ENCODE data around the gene KRT24. TPM values are rescaled to one million over a fixed set of nuclear protein-coding genes. Genes with fewer than 3 reads are reported as not detected.

Gene KRT24
- total RNA-seq, 4 donors from 2014 or later: 0.64 to 13.5 (median 4.9) TPM; not detected in 1

DNA sequence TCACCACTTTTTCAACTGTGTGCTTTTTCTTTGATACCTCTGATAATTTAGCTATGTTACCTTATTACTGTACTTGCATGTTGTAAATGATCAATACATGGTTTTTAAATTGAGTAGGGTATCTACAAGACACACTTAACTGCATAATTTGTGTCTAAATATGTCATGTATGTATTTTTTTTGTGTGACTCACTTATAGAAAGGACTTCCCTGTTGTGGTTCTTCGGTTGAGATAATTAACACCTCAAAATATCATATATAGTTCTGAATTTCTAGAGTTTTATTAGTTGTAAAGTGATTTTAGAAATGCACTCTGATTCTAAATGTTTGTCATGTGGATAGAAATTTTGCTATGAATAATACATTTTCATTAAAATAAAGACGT lies 24.0 kb downstream of the KRT24 start:
- TF ChIP-seq, protein P1, sequence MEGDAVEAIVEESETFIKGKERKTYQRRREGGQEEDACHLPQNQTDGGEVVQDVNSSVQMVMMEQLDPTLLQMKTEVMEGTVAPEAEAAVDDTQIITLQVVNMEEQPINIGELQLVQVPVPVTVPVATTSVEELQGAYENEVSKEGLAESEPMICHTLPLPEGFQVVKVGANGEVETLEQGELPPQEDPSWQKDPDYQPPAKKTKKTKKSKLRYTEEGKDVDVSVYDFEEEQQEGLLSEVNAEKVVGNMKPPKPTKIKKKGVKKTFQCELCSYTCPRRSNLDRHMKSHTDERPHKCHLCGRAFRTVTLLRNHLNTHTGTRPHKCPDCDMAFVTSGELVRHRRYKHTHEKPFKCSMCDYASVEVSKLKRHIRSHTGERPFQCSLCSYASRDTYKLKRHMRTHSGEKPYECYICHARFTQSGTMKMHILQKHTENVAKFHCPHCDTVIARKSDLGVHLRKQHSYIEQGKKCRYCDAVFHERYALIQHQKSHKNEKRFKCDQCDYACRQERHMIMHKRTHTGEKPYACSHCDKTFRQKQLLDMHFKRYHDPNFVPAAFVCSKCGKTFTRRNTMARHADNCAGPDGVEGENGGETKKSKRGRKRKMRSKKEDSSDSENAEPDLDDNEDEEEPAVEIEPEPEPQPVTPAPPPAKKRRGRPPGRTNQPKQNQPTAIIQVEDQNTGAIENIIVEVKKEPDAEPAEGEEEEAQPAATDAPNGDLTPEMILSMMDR (IDR thresholded peaks at IDR 0.05): no peak
- TF ChIP-seq POLR2AphosphoS5 (IDR thresholded peaks at IDR 0.05) (no peak), POLR2A (IDR thresholded peaks at IDR 0.05) (no peak), EP300 (IDR thresholded peaks at IDR 0.05; ENCODE audit: low read depth) (no peak)
- in situ Hi-C loops (cut with MboI; ENCODE audit: low pct_ligation_motif_present in 1 of 4, low pct_unique_long_range_greater_than_20kb in 1 of 4, low sequenced_read_pairs in 3 of 4): no loop called here
- 50 to 73% methylated on average over 2 of the region's 2 CpGs for WGBS, 2 donors (ENCODE audit: low coverage in 1 of 2)
- no peaks in the 10 kb centered on the region for H3K36me3 ChIP-seq
- no peaks in the 10 kb centered on the region for H3K9me3 ChIP-seq
- DNase-seq: no peak
- peaks cover 64% of the 10 kb centered on the region for H3K27me3 ChIP-seq
- intact Hi-C loops (cut with DNase I; ENCODE audit: low total_unique reads): no loop called here
- no peak overlapping the region for H3K4me3 ChIP-seq
- H3K4me1 ChIP-seq: no peaks in the 10 kb centered on the region
- H3K27ac ChIP-seq: no peak overlapping the region

DNA sequence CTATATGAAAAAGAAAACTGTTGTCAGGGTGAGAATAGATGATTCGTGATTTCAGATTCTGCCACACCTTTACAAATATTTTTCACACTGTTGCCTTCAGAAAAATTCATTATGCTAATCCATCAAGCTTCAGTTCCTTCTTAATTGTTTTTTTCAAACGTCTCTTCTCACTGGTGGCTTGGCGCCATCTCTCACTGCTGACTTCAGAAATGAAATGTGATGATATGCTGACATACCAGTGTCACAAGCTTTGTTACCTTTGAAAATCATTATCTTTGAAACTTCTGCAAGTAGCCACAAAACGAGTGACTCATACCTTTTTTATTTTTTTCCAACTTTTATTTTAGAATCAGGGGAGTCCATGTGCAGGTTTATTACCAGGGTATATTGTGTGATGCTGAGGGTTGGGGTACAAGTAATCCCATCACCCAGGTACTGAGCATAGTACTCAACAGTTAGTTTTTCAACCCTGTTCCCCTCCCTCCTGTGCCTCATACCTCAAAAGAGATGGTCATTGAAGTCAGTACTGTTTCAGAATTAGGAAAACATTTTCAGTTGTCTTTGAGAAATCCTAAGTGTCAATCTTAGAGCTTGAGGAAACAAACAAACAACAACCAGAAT lies 24.5 kb downstream of the KRT24 start:
- Histone ChIP-seq H3K27me3 (peaks cover 67% of the 10 kb centered on the region), H3K27ac (no peak overlapping the region), H3K36me3 (no peaks in the 10 kb centered on the region), H3K9me3 (no peaks in the 10 kb centered on the region), H3K4me1 (no peaks in the 10 kb centered on the region), H3K4me3 (no peak overlapping the region)
- WGBS, 2 donors (ENCODE audit: low coverage in 1 of 2): 41 to 47% methylated on average over 4 of the region's 4 CpGs
- TF ChIP-seq POLR2A (IDR thresholded peaks at IDR 0.05) (no peak), EP300 (IDR thresholded peaks at IDR 0.05; ENCODE audit: low read depth) (no peak), POLR2AphosphoS5 (IDR thresholded peaks at IDR 0.05) (no peak)
- TF ChIP-seq, protein P1 (IDR thresholded peaks at IDR 0.05): no peak
- in situ Hi-C loops (cut with MboI; ENCODE audit: low pct_ligation_motif_present in 1 of 4, low pct_unique_long_range_greater_than_20kb in 1 of 4, low sequenced_read_pairs in 3 of 4) (no loop called here), intact Hi-C loops (cut with DNase I; ENCODE audit: low total_unique reads) (no loop called here)
- DNase-seq: no peak

DNA sequence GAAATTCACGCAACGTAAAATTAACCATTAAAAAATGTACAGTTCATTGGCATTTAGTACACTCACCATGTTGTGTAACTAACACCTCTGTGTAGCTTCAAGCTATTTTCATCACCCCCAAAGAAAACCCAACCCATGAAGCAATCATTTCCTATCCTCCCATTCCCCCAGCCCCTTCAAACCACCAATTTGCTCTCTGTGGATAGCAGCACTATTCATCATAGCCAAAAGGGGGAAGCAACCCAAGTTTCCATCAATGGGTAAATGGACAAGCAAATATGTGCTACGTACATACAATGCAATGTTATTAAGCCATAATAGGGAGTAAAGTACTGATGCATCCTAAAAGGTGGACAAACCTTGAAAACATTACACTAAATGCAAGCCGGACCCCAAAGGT lies 27.6 kb downstream of the KRT24 start:
- WGBS, 2 donors (ENCODE audit: low coverage in 1 of 2): 82 to 85% methylated on average over 4 of the region's 4 CpGs
- DNase-seq: no peak
- H3K36me3 ChIP-seq: no peaks in the 10 kb centered on the region
- H3K4me1 ChIP-seq: no peaks in the 10 kb centered on the region
- no peak overlapping the region for H3K4me3 ChIP-seq
- no peak overlapping the region for H3K27ac ChIP-seq
- H3K27me3 ChIP-seq: peaks cover 70% of the 10 kb centered on the region
- in situ Hi-C loops (cut with MboI; ENCODE audit: low pct_ligation_motif_present in 1 of 4, low pct_unique_long_range_greater_than_20kb in 1 of 4, low sequenced_read_pairs in 3 of 4) (no loop called here), intact Hi-C loops (cut with DNase I; ENCODE audit: low total_unique reads) (no loop called here)
- TF ChIP-seq EP300 (IDR thresholded peaks at IDR 0.05; ENCODE audit: low read depth) (no peak), POLR2A (IDR thresholded peaks at IDR 0.05) (no peak), POLR2AphosphoS5 (IDR thresholded peaks at IDR 0.05) (no peak)
- TF ChIP-seq, protein P1 (IDR thresholded peaks at IDR 0.05): no peak
- no peaks in the 10 kb centered on the region for H3K9me3 ChIP-seq

DNA sequence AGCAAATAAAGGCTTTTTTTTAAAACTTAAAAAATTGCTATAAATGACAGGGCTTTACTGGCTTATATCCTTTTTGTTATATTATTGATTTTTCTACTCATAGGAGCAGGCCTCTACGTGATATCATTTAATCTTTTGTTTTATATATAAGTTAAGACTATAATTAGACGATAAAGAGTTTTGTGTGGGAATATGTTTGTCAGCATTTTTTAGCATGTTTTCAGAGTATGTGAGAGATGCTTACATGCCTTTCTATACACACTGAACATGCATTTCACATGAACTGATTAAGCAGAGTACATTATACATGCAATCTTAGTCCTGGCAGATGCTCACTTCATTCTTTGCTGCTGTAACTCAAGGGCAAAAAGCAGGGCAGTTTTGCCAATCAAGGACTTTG lies 30.9 kb downstream of the KRT24 start:
- in situ Hi-C loops (cut with MboI; ENCODE audit: low pct_ligation_motif_present in 1 of 4, low pct_unique_long_range_greater_than_20kb in 1 of 4, low sequenced_read_pairs in 3 of 4): no loop called here
- Histone ChIP-seq H3K9me3 (no peaks in the 10 kb centered on the region), H3K27me3 (peaks cover 39% of the 10 kb centered on the region), H3K4me3 (no peak overlapping the region), H3K27ac (no peak overlapping the region), H3K4me1 (no peaks in the 10 kb centered on the region), H3K36me3 (no peaks in the 10 kb centered on the region)
- WGBS, 2 donors (ENCODE audit: low coverage in 1 of 2): 91 to 100% methylated on average over 2 of the region's 2 CpGs
- DNase-seq: no peak
- intact Hi-C loops (cut with DNase I; ENCODE audit: low total_unique reads): no loop called here
- TF ChIP-seq POLR2A (IDR thresholded peaks at IDR 0.05) (no peak), EP300 (IDR thresholded peaks at IDR 0.05; ENCODE audit: low read depth) (no peak), POLR2AphosphoS5 (IDR thresholded peaks at IDR 0.05) (no peak)
- TF ChIP-seq, protein P1 (IDR thresholded peaks at IDR 0.05): no peak

Measured in transverse colon (tissue), 4 donors.